Mesendoderm (in vitro differentiated cells): ENCODE data around the gene NR1D1. TPM values are rescaled to one million over a fixed set of nuclear protein-coding genes. Genes with fewer than 3 reads are reported as not detected.
"Not testable (repeated sequence)": the region's sequence is repeated elsewhere in the genome, so short reads cannot be mapped to it uniquely, and the experiment has no call there.

ENCODE experiments used
- DNase-seq: peaks from one replicate; pipeline ENCODE4 v3.0.0; 2013
- H2AK5ac ChIP-seq: 2 replicates; pipeline ENCODE4 v1.6.1; 2013; ENCODE audit warnings: low read length, inconsistent platforms
- H2BK120ac ChIP-seq: 2 replicates; pipeline ENCODE4 v1.6.1; 2013; ENCODE audit warnings: low read depth, mild to moderate bottlenecking, low read length, moderate library complexity, mixed read lengths
- H2BK15ac ChIP-seq: replicated peaks from 2 replicates; pipeline ENCODE4 v1.6.1; 2013; ENCODE audit warnings: low read depth, mild to moderate bottlenecking, moderate library complexity
- H2BK5ac ChIP-seq: 2 replicates; pipeline ENCODE4 v1.6.1; 2013; ENCODE audit warnings: low read length, inconsistent platforms
- H3K18ac ChIP-seq: 2 replicates; pipeline ENCODE4 v1.6.1; 2013; ENCODE audit warnings: mild to moderate bottlenecking, low read length, mixed read lengths
- H3K23ac ChIP-seq: one replicate; pipeline ENCODE4 v1.6.1; 2013; ENCODE audit warnings: low read length
- H3K27ac ChIP-seq: 2 replicates; pipeline ENCODE4 v1.5.1; 2013; ENCODE audit warnings: low read depth, mild to moderate bottlenecking, inconsistent platforms, low read length, moderate library complexity
- H3K27me3 ChIP-seq: 2 replicates; pipeline ENCODE4 v1.6.1; 2013; ENCODE audit warnings: low read length, control low read depth, mild to moderate bottlenecking, inconsistent platforms; ENCODE audit not compliant: insufficient read depth, poor library complexity
- H3K36me3 ChIP-seq: 2 replicates; pipeline ENCODE4 v1.6.1; 2013; ENCODE audit warnings: low read length, inconsistent platforms; ENCODE audit not compliant: control insufficient read depth, insufficient read depth
- H3K4ac ChIP-seq: one replicate; pipeline ENCODE4 v1.6.1; 2013; ENCODE audit warnings: low read depth, mild to moderate bottlenecking, low read length, moderate library complexity
- H3K4me1 ChIP-seq: 2 replicates; pipeline ENCODE4 v1.6.1; 2013; ENCODE audit warnings: low read depth, low read length, inconsistent platforms; ENCODE audit not compliant: control insufficient read depth
- H3K4me2 ChIP-seq: 2 replicates; pipeline ENCODE4 v1.6.1; 2013; ENCODE audit warnings: low read length
- H3K4me3 ChIP-seq: 2 replicates; pipeline ENCODE4 v1.5.1; 2013; ENCODE audit warnings: mild to moderate bottlenecking, low read length
- H3K56ac ChIP-seq: one replicate; pipeline ENCODE4 v1.6.1; 2013; ENCODE audit warnings: low read length
- H3K79me1 ChIP-seq: 2 replicates; pipeline ENCODE4 v1.6.1; 2013; ENCODE audit warnings: low read length, inconsistent platforms
- H3K79me2 ChIP-seq: 2 replicates; pipeline ENCODE4 v1.6.1; 2013; ENCODE audit warnings: mild to moderate bottlenecking, low read length; ENCODE audit not compliant: control insufficient read depth, insufficient read depth
- H3K9ac ChIP-seq: 2 replicates; pipeline ENCODE4 v1.6.1; 2013; ENCODE audit warnings: low read length, inconsistent platforms
- H4K5ac ChIP-seq: one replicate; pipeline ENCODE4 v1.6.1; 2013; ENCODE audit warnings: low read length
- H4K8ac ChIP-seq: one replicate; pipeline ENCODE4 v1.6.1; 2013; ENCODE audit warnings: low read depth, mild to moderate bottlenecking, control low read depth, low read length, moderate library complexity
- WGBS: extraction: QIAGEN DNeasy Blood & Tissue Kit; methylation state at CpG from one replicate; pipeline ENCODE4 v1.1.7; 2013; ENCODE audit warnings: low lambda C conversion rate, missing lambda C conversion rate; ENCODE audit not compliant: insufficient coverage; ENCODE audit errors: extremely low coverage; 5-methylcytosine and 5-hydroxymethylcytosine counted together
- polyA plus RNA-seq, 2 experiments: library from polyadenylated mRNA; stranded (reverse); fragments of 200-250 nt; gene quantifications; one replicate each; pipeline ENCODE4 v1.2.3, GENCODE V29; 2013

NR1D1 gene
- 2.3 TPM for polyA plus RNA-seq (2013, experiment 1 of 2)
- 2.5 TPM for polyA plus RNA-seq (2013, experiment 2 of 2)

- no peak for DNase-seq
- peaks cover 14% of the 10 kb centered on the region for H3K4me1 ChIP-seq
- peak within 1 kb of the TSS; percentile 89 for H3K56ac ChIP-seq
- no peak within 1 kb of the TSS for H3K4ac ChIP-seq
- H3K36me3 ChIP-seq = no peaks in the 10 kb centered on the region
- peak within 1 kb of the TSS; percentile 25 for H3K4me3 ChIP-seq
- no peak within 1 kb of the TSS for H2BK120ac ChIP-seq
- no peak within 1 kb of the TSS for H3K18ac ChIP-seq
- H4K8ac ChIP-seq = no peak within 1 kb of the TSS
- H3K4me2 ChIP-seq = peak within 1 kb of the TSS; percentile 84
- no peak within 1 kb of the TSS for H4K5ac ChIP-seq
- no peak within 1 kb of the TSS for H2BK5ac ChIP-seq
- no peaks in the 10 kb centered on the region for H3K27me3 ChIP-seq
- no peaks in the 10 kb centered on the region for H3K79me1 ChIP-seq
- H2BK15ac ChIP-seq = no peak within 1 kb of the TSS
- no peak within 1 kb of the TSS for H3K27ac ChIP-seq
- H3K9ac ChIP-seq = peak within 1 kb of the TSS; percentile 66
- H2AK5ac ChIP-seq = no peak within 1 kb of the TSS
- H3K23ac ChIP-seq = no peak within 1 kb of the TSS
- WGBS = no CpG with 5 or more reads among the region's 16 CpGs
- H3K79me2 ChIP-seq = no peaks in the 10 kb centered on the region
Observed at GRCh38 chr17:40100419-40100668, at the start of gene NR1D1. Gene NR1D1, minus strand, starts transcription at chr17:40100589. Its CDS starts 495 bp downstream, at chr17:40100094.

DNA sequence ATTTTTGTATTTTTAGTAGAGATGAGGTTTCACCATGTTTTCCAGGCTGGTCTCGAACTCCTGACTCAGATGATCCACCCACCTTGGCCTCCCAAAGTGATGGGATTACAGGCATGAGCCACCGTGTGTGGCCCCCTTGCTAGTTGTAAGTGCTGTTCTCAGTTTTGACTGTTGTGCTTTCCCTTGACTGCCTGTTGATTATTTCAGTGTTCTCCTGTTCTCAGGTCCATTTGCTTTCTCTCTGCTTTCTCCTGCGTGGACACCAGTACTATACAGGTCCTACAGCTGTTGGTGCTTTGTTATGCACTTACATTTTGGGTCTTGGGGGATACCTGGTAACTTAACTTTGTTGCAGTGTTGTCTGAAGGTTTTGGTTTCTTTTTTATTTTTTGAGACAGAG lies 48.1 kb upstream of the NR1D1 start:
- Histone ChIP-seq H3K36me3 (peaks cover 4% of the 10 kb centered on the region), H3K27ac (no peak overlapping the region), H3K4me2 (no peak overlapping the region), H4K5ac (no peak overlapping the region), H3K79me1 (peaks cover 15% of the 10 kb centered on the region), H3K27me3 (no peaks in the 10 kb centered on the region), H3K18ac (no peak overlapping the region), H3K79me2 (peaks cover 23% of the 10 kb centered on the region), H3K9ac (no peak overlapping the region), H2AK5ac (no peak overlapping the region), H2BK15ac (no peak overlapping the region), H3K4me3 (no peak overlapping the region), H4K8ac (no peak overlapping the region), H3K4me1 (no peaks in the 10 kb centered on the region), H3K23ac (no peak overlapping the region), H3K4ac (no peak overlapping the region), H2BK120ac (no peak overlapping the region), H3K56ac (no peak overlapping the region), H2BK5ac (no peak overlapping the region)
- no peak for DNase-seq
- WGBS = no CpG with 5 or more reads among the region's 3 CpGs

DNA sequence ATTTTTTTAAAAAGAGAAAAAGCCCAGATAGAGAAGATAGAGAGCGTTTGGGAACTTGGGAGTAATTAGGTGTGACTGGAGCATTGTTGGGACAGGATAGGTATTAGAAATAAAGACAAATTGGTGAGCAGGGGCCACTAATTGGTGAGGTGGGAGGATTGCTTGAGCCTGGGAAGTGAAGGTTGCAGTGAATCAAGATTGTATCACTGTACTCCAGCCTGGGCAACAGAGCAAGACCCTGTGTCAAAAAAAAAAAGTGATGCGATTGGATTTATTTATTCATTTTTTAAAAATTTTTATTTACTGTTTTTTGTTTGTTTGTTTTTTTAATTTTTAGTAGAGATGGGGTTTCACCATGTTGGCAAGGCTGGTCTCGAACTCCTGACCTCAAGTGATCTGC lies 45.1 kb upstream of the NR1D1 start:
- 100% methylated on average over 1 of the region's 3 CpGs for WGBS

DNA sequence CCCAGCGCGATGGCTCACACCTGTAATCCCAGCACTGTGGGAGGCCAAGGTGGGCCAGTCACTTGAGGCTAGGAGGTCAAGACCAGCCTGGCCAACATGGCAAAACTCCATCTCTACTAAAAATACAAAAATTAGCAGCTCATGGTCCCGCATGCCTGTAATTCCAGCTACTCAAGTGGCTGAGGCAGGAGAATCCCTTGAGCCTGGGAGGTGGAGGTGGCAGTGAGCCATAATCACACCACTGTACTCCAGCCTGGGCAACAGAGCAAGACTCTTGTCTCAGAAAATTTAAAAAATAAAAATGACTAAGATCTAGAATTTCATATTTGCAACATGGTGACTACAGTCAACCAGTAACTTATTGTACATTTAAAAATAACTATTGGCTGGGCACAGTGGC lies 42.8 kb upstream of the NR1D1 start:
- not testable (repeated sequence) for H2BK5ac ChIP-seq, H3K23ac ChIP-seq, H2BK120ac ChIP-seq, H3K4me3 ChIP-seq, H3K4ac ChIP-seq, H3K4me1 ChIP-seq, H4K5ac ChIP-seq, H3K4me2 ChIP-seq, H3K36me3 ChIP-seq, H2BK15ac ChIP-seq, H3K9ac ChIP-seq, H3K56ac ChIP-seq, H4K8ac ChIP-seq, H2AK5ac ChIP-seq, H3K27ac ChIP-seq, H3K18ac ChIP-seq, H3K27me3 ChIP-seq, DNase-seq
- peaks cover 14% of the 10 kb centered on the region for H3K79me1 ChIP-seq
- no CpG with 5 or more reads among the region's 3 CpGs for WGBS
- H3K79me2 ChIP-seq = peaks cover 20% of the 10 kb centered on the region

More for the DNA sequence above, 45.1 kb upstream of the NR1D1 start:
- Histone ChIP-seq H3K4me1 (peaks cover 3% of the 10 kb centered on the region), H3K27me3 (no peaks in the 10 kb centered on the region), H3K79me1 (peaks cover 21% of the 10 kb centered on the region), H3K79me2 (peaks cover 29% of the 10 kb centered on the region), H2BK120ac (no peak overlapping the region), H2AK5ac (no peak overlapping the region), H3K4me3 (no peak overlapping the region), H3K27ac (no peak overlapping the region), H3K36me3 (peaks cover 7% of the 10 kb centered on the region), H3K18ac (no peak overlapping the region), H4K8ac (no peak overlapping the region), H2BK15ac (no peak overlapping the region), H3K9ac (no peak overlapping the region), H3K56ac (no peak overlapping the region), H3K4me2 (no peak overlapping the region), H2BK5ac (no peak overlapping the region), H3K23ac (no peak overlapping the region), H4K5ac (no peak overlapping the region), H3K4ac (no peak overlapping the region)
- no peak for DNase-seq

DNA sequence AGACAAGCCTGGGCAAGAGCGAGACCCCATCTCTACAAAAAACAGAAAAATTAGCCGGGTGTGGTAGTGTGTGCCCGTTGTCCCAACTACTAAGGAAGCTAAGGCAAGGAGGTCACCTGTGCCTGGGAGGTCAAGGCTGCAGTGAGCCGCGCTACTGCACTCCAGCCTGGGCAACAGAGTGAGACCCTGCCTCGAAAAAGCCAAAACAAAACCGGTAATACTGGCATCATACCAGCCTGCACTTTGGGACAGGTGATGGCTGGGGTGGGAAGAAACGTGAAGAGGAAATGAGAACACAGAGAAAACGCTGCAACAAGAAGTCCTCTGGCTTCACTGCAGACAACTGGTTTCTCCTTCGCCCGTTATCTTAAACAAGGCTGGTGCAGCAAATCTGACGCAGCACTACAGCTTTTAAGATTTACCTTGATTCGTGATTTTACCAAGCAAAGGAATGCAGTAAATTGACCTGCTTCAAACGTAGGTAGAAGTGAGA lies 39.2 kb upstream of the NR1D1 start:
- no CpG with 5 or more reads among the region's 14 CpGs for WGBS
- no peak overlapping the region for H3K4ac ChIP-seq
- H2BK120ac ChIP-seq = peak overlapping the region; percentile 8
- H3K23ac ChIP-seq = no peak overlapping the region
- no peak overlapping the region for H4K5ac ChIP-seq
- H2AK5ac ChIP-seq = no peak overlapping the region
- no peak for DNase-seq
- peak overlapping the region; percentile 6 for H2BK5ac ChIP-seq
- peak overlapping the region; percentile 38 for H3K4me3 ChIP-seq
- H3K4me1 ChIP-seq = peaks cover 3% of the 10 kb centered on the region
- no peak overlapping the region for H4K8ac ChIP-seq
- H3K36me3 ChIP-seq = peaks cover 3% of the 10 kb centered on the region
- H3K18ac ChIP-seq = peak overlapping the region; percentile 10
- peak overlapping the region; percentile 85 for H3K27ac ChIP-seq
- H3K79me1 ChIP-seq = peaks cover 6% of the 10 kb centered on the region
- peak overlapping the region; percentile 86 for H3K56ac ChIP-seq
- peak overlapping the region; percentile 77 for H3K9ac ChIP-seq
- H3K79me2 ChIP-seq = peaks cover 8% of the 10 kb centered on the region
- peak overlapping the region; percentile 21 for H3K4me2 ChIP-seq
- no peaks in the 10 kb centered on the region for H3K27me3 ChIP-seq
- H2BK15ac ChIP-seq = no peak overlapping the region

DNA sequence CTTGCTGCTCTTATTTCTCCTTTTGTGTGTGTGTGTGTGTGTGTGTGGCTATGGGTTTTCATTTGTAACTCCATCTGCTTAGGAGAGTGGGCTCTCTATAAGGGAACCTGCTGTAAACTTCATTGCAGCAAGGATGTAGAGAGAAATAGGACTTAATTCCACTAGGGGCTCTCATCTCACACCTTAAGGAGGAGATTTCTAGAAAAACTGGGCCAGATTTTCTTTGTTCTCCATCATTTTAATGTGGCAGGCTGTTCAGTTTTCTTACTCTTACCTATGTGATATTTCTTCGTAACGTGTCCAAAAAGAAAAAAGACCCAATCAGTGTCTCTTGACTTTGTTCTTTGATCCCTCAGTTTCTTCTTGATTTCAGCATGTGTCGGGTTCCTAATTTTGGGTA lies 35.4 kb upstream of the NR1D1 start:
- no peak overlapping the region for H3K27ac ChIP-seq
- no peaks in the 10 kb centered on the region for H3K4me1 ChIP-seq
- DNase-seq = peak; percentile 34

More for the DNA sequence above, 35.4 kb upstream of the NR1D1 start:
- no peak overlapping the region for H3K18ac ChIP-seq
- no peak overlapping the region for H4K8ac ChIP-seq
- no peak overlapping the region for H3K4me2 ChIP-seq
- peaks cover 10% of the 10 kb centered on the region for H3K36me3 ChIP-seq
- H2BK5ac ChIP-seq = no peak overlapping the region
- no CpG with 5 or more reads among the region's 3 CpGs for WGBS
- H3K9ac ChIP-seq = no peak overlapping the region
- no peak overlapping the region for H4K5ac ChIP-seq
- no peak overlapping the region for H3K4ac ChIP-seq
- no peak overlapping the region for H3K56ac ChIP-seq
- H3K79me1 ChIP-seq = no peaks in the 10 kb centered on the region
- H2BK120ac ChIP-seq = no peak overlapping the region
- H2BK15ac ChIP-seq = no peak overlapping the region
- no peaks in the 10 kb centered on the region for H3K79me2 ChIP-seq
- H3K27me3 ChIP-seq = peaks cover 1% of the 10 kb centered on the region
- H3K23ac ChIP-seq = no peak overlapping the region
- no peak overlapping the region for H2AK5ac ChIP-seq
- no peak overlapping the region for H3K4me3 ChIP-seq
